HepG2 (cell line): ENCODE measurements around the gene PPM1H. TPM values are rescaled to one million over a fixed set of nuclear protein-coding genes. Genes with fewer than 3 reads are reported as not detected.
A peak's percentile ranks its signal among the peaks of the same experiment; 100 is the strongest.

Experiments
- ATF2 ChIP-seq: sonication (generic); formaldehyde crosslinking; IDR thresholded peaks from 2 replicates; pipeline ENCODE4 v1.4.0; 2020; ENCODE audit warnings: missing genetic modification reagents
- CREBL2 ChIP-seq: sonication (generic); formaldehyde crosslinking; IDR thresholded peaks from 2 replicates; pipeline ENCODE4 v1.8.1; 2023; ENCODE audit warnings: missing genetic modification reagents, mild to moderate bottlenecking, borderline replicate concordance
- DNMT3B ChIP-seq: conservative IDR thresholded peaks from 2 replicates; pipeline ENCODE4 v1.6.1; 2016; ENCODE audit warnings: missing biosample characterization, control low read depth
- ELF3 ChIP-seq: IDR thresholded peaks from 2 replicates; pipeline ENCODE4 v1.6.1; 2016; ENCODE audit warnings: missing genetic modification reagents, missing compliant biosample characterization
- IKZF5 ChIP-seq: IDR thresholded peaks from 2 replicates; pipeline ENCODE4 v1.6.1; 2018; ENCODE audit warnings: missing genetic modification reagents, mild to moderate bottlenecking, missing compliant biosample characterization
- IRF9 ChIP-seq: sonication (generic); formaldehyde crosslinking; IDR thresholded peaks from 2 replicates; pipeline ENCODE4 v1.8.0; 2022; ENCODE audit warnings: missing genetic modification reagents, mild to moderate bottlenecking, borderline replicate concordance
- ISX ChIP-seq: sonication (generic); formaldehyde crosslinking; conservative IDR thresholded peaks from 2 replicates; pipeline ENCODE4 v1.5.0; 2020; ENCODE audit warnings: missing genetic modification reagents
- KLF13 ChIP-seq: sonication (generic); formaldehyde crosslinking; IDR thresholded peaks from 2 replicates; pipeline ENCODE4 v1.4.0; 2020; ENCODE audit warnings: mild to moderate bottlenecking, missing genetic modification reagents
- NFIB ChIP-seq: sonication (generic); formaldehyde crosslinking; IDR thresholded peaks from 2 replicates; pipeline ENCODE4 v1.9.0; 2021; ENCODE audit warnings: missing genetic modification reagents, mild to moderate bottlenecking, borderline replicate concordance
- RFX5 ChIP-seq: IDR thresholded peaks from 2 replicates; pipeline ENCODE4 v1.6.1; 2011; ENCODE audit warnings: low read depth, low read length, improper control_type of control experiment
- TERF1 ChIP-seq: sonication (generic); formaldehyde crosslinking; IDR thresholded peaks from 2 replicates; pipeline ENCODE4 v1.8.0; 2022; ENCODE audit warnings: mild to moderate bottlenecking, missing genetic modification reagents, moderate library complexity
- TP53 ChIP-seq: sonication (generic); formaldehyde crosslinking; conservative IDR thresholded peaks from 2 replicates; pipeline ENCODE4 v1.4.0; 2020; ENCODE audit warnings: missing genetic modification reagents
- ZBTB49 ChIP-seq: sonication (generic); formaldehyde crosslinking; IDR thresholded peaks from 2 replicates; pipeline ENCODE4 v1.4.0; 2020; ENCODE audit warnings: missing genetic modification reagents, borderline replicate concordance
- ZNF383 ChIP-seq: sonication (generic); formaldehyde crosslinking; IDR thresholded peaks from 2 replicates; pipeline ENCODE4 v1.4.0; 2020; ENCODE audit warnings: missing genetic modification reagents, mild to moderate bottlenecking, borderline replicate concordance
- ZNF605 ChIP-seq: sonication (generic); formaldehyde crosslinking; IDR thresholded peaks from 2 replicates; pipeline ENCODE4 v1.8.0; 2022; ENCODE audit warnings: mild to moderate bottlenecking, missing genetic modification reagents
- ZNF644 ChIP-seq: IDR thresholded peaks from 2 replicates; pipeline ENCODE4 v1.6.1; 2016; ENCODE audit warnings: low read depth
- ZNF672 ChIP-seq: sonication (generic); formaldehyde crosslinking; IDR thresholded peaks from 2 replicates; pipeline ENCODE4 v1.8.1; 2022; ENCODE audit warnings: missing genetic modification reagents
- ZSCAN25 ChIP-seq: sonication (generic); formaldehyde crosslinking; IDR thresholded peaks from 2 replicates; pipeline ENCODE4 v1.8.0; 2022; ENCODE audit warnings: mild to moderate bottlenecking, missing genetic modification reagents
- ZXDC ChIP-seq: sonication (generic); formaldehyde crosslinking; IDR thresholded peaks from 2 replicates; pipeline ENCODE4 v1.5.0; 2020; ENCODE audit warnings: mild to moderate bottlenecking, missing genetic modification reagents
- polyA plus RNA-seq, 8 experiments: library from polyadenylated mRNA; depleted of rRNA in 3 of 8; stranded (reverse) in 7 of 8; unstranded in 1 of 8; fragments of >200 nt; fragmentation: Illumina TruSeq in 4 of 8; extraction: Trizol in 4 of 8; gene quantifications; 2 replicates each; pipeline versions ENCODE4 v1.2.1 to v1.2.3, GENCODE V29; 2011 to 2016; ENCODE audit warnings: low read depth in 4 of 8, missing spikeins in 1 of 8, mixed read lengths in 1 of 8; ENCODE audit not compliant: insufficient read depth in 1 of 8
- total RNA-seq, 5 experiments: library from RNA; depleted of rRNA; stranded (reverse); fragments of >200 nt; fragmentation: Illumina TruSeq; extraction: Trizol; gene quantifications; 2 replicates each; pipeline ENCODE4 v1.2.3, GENCODE V29; 2016; ENCODE audit warnings: low read depth in 1 of 5

PPM1H gene
- total and polyA plus RNA-seq, 2 of the 13 experiments (the other 11 are each of a cell fraction or from before 2014, with no cell fraction given): 29.1 to 38.1 TPM

GRCh38 chr12:62603061-62603810 is 331.7 kb downstream of the PPM1H start (continued):
- TF ChIP-seq ZXDC (no peak), TP53 (CRISPR knock-in tag) (peak; percentile 82), NFIB (CRISPR knock-in tag) (no peak), CREBL2 (peak; percentile 50; the same call in 1 of the 2 replicates), ZNF644 (CRISPR knock-in tag) (no peak), ZNF605 (CRISPR knock-in tag) (no peak), KLF13 (CRISPR knock-in tag) (no peak), ZSCAN25 (CRISPR knock-in tag) (no peak), ATF2 (no peak), ZNF672 (CRISPR knock-in tag) (no peak), RFX5 (no peak), ISX (CRISPR knock-in tag) (no peak), IKZF5 (CRISPR knock-in tag) (no peak), TERF1 (CRISPR knock-in tag) (no peak), ZBTB49 (CRISPR knock-in tag) (no peak), IRF9 (CRISPR knock-in tag) (no peak; the same call in 1 of the 2 replicates), ELF3 (peak; percentile 86), ZNF383 (CRISPR knock-in tag) (no peak), DNMT3B (CRISPR knock-in tag) (no peak)
